Suppressor macrophage treated with lipopolysaccharide for 4 hours (primary cell): Measurements from ENCODE around the gene PLEKHM2.

ENCODE experiments used
- DNase-seq: peaks from one replicate; pipeline ENCODE4 v3.0.0-alpha.2; 2020

Gene PLEKHM2

GRCh38 chr1:15761366-15762128 is 77.4 kb downstream of the PLEKHM2 start:
- no peak for DNase-seq

GRCh38 chr1:15762546-15762945 is 78.4 kb downstream of the PLEKHM2 start:
- no peak for DNase-seq

- DNase-seq = no peak
Measured at GRCh38 chr1:15764269-15764764, 80.2 kb downstream of the PLEKHM2 start.

- no peak for DNase-seq
Measured at GRCh38 chr1:15764890-15765289, 80.8 kb downstream of the PLEKHM2 start.

- DNase-seq = no peak
Measured at GRCh38 chr1:15765495-15766194, 81.5 kb downstream of the PLEKHM2 start.

- no peak for DNase-seq
Measured at GRCh38 chr1:15767941-15768340, 83.8 kb downstream of the PLEKHM2 start.

- no peak for DNase-seq
Measured at GRCh38 chr1:15768388-15768787, 84.3 kb downstream of the PLEKHM2 start.

- DNase-seq = no peak
Measured at GRCh38 chr1:15770313-15770962, 86.3 kb downstream of the PLEKHM2 start.

GRCh38 chr1:15771836-15772515 is 87.9 kb downstream of the PLEKHM2 start:
- no peak for DNase-seq

- DNase-seq = no peak
Measured at GRCh38 chr1:15775706-15776105, 91.6 kb downstream of the PLEKHM2 start.

- DNase-seq = no peak
Measured at GRCh38 chr1:15777909-15778707, 94.0 kb downstream of the PLEKHM2 start.
